Mesenchymal stem cell (in vitro differentiated cells and primary cell): Measurements from ENCODE around the gene POM121.
A peak's percentile ranks its signal among the peaks of the same experiment; 100 is the strongest.
"Not testable (repeated sequence)": the region's sequence is repeated elsewhere in the genome, so short reads cannot be mapped to it uniquely, and the experiment has no call there.

ENCODE experiments used
- DNase-seq: peaks from one replicate; pipeline ENCODE4 v3.0.0-alpha.2; 2013
- H2AFZ ChIP-seq: one replicate; pipeline ENCODE4 v1.6.1; 2013; ENCODE audit warnings: low read depth, mild to moderate bottlenecking, control low read depth, inconsistent platforms, low read length, moderate library complexity
- H2AK5ac ChIP-seq: 2 replicates; pipeline ENCODE4 v1.6.1; 2013; ENCODE audit warnings: low read length, moderate library complexity, mild to moderate bottlenecking, inconsistent platforms; ENCODE audit not compliant: severe bottlenecking
- H2BK120ac ChIP-seq: one replicate; pipeline ENCODE4 v1.6.1; 2013; ENCODE audit warnings: low read depth, mild to moderate bottlenecking, inconsistent platforms, low read length, moderate library complexity
- H2BK12ac ChIP-seq, 2 experiments: one replicate each; pipeline ENCODE4 v1.6.1; 2013; ENCODE audit warnings: inconsistent platforms in 2 of 2, low read length in 2 of 2, mild to moderate bottlenecking in 2 of 2, moderate library complexity in 2 of 2, control low read depth in 1 of 2
- H2BK15ac ChIP-seq: one replicate; pipeline ENCODE4 v1.6.1; 2013; ENCODE audit warnings: mild to moderate bottlenecking, low read depth, inconsistent platforms; ENCODE audit not compliant: poor library complexity, severe bottlenecking
- H2BK5ac ChIP-seq: 2 replicates; pipeline ENCODE4 v1.6.1; 2013; ENCODE audit warnings: low read depth, mild to moderate bottlenecking, low read length, control low read depth, inconsistent platforms; ENCODE audit not compliant: poor library complexity, severe bottlenecking
- H3K14ac ChIP-seq, 2 experiments: one replicate each; pipeline ENCODE4 v1.6.1; 2013; ENCODE audit warnings: inconsistent platforms in 2 of 2, low read length in 2 of 2, control low read depth in 1 of 2, mild to moderate bottlenecking in 1 of 2, moderate library complexity in 1 of 2
- H3K18ac ChIP-seq, 2 experiments: one replicate each; pipeline ENCODE4 v1.6.1; 2013; ENCODE audit warnings: inconsistent platforms in 2 of 2, low read length in 2 of 2, control low read depth in 1 of 2, low read depth in 1 of 2, mild to moderate bottlenecking in 1 of 2
- H3K23ac ChIP-seq, 2 experiments: one replicate each; pipeline ENCODE4 v1.6.1; 2013; ENCODE audit warnings: inconsistent platforms in 2 of 2, low read length in 2 of 2, mild to moderate bottlenecking in 2 of 2, moderate library complexity in 2 of 2, control low read depth in 1 of 2
- H3K27ac ChIP-seq: 2 replicates; pipeline ENCODE4 v1.5.1; 2013; ENCODE audit warnings: mild to moderate bottlenecking, moderate library complexity, low read length, control low read depth, inconsistent platforms; ENCODE audit not compliant: poor library complexity, severe bottlenecking
- H3K27me3 ChIP-seq, 2 experiments: 2 replicates each; pipeline versions ENCODE4 v1.6.1 to v1.7.0; 2013; ENCODE audit warnings: low read length in 2 of 2, mild to moderate bottlenecking in 2 of 2, moderate library complexity in 2 of 2, control low read depth in 1 of 2, inconsistent platforms in 1 of 2; ENCODE audit not compliant: control insufficient read depth in 1 of 2, insufficient read depth in 1 of 2
- H3K36me3 ChIP-seq, 2 experiments: 2 replicates each; pipeline versions ENCODE4 v1.6.1 to v1.7.0; 2013; ENCODE audit warnings: low read length in 2 of 2, control low read depth in 1 of 2, inconsistent platforms in 1 of 2, low read depth in 1 of 2, mild to moderate bottlenecking in 1 of 2; ENCODE audit not compliant: insufficient read depth in 2 of 2, control insufficient read depth in 1 of 2
- H3K4ac ChIP-seq, 2 experiments: one replicate each; pipeline ENCODE4 v1.6.1; 2013; ENCODE audit warnings: inconsistent platforms in 2 of 2, low read length in 2 of 2, mild to moderate bottlenecking in 2 of 2, moderate library complexity in 2 of 2, control low read depth in 1 of 2, low read depth in 1 of 2
- H3K4me1 ChIP-seq: 2 replicates; pipeline ENCODE4 v1.6.1; 2013; ENCODE audit warnings: low read depth, low read length, control low read depth; ENCODE audit not compliant: control insufficient read depth, insufficient read depth
- H3K4me2 ChIP-seq: 2 replicates; pipeline ENCODE4 v1.6.1; 2013; ENCODE audit warnings: low read length, mild to moderate bottlenecking, inconsistent platforms; ENCODE audit not compliant: poor library complexity, severe bottlenecking
- H3K4me3 ChIP-seq, 2 experiments: 2 replicates each; pipeline versions ENCODE4 v1.5.1 to v1.7.0; 2013; ENCODE audit warnings: low read length in 2 of 2, mild to moderate bottlenecking in 2 of 2, control low read depth in 1 of 2, low read depth in 1 of 2; ENCODE audit not compliant: insufficient read depth in 1 of 2
- H3K79me1 ChIP-seq: replicated peaks from 2 replicates; pipeline ENCODE4 v1.6.1; 2013; ENCODE audit warnings: mild to moderate bottlenecking, control low read depth, low read length, inconsistent platforms; ENCODE audit not compliant: poor library complexity, severe bottlenecking
- H3K9ac ChIP-seq: 2 replicates; pipeline ENCODE4 v1.7.0; 2013; ENCODE audit warnings: mild to moderate bottlenecking, low read length, moderate library complexity
- H3K9me3 ChIP-seq: 2 replicates; pipeline ENCODE4 v1.7.0; 2013; ENCODE audit warnings: mild to moderate bottlenecking, low read length; ENCODE audit not compliant: control insufficient read depth
- H4K8ac ChIP-seq: one replicate; pipeline ENCODE4 v1.6.1; 2013; ENCODE audit warnings: inconsistent platforms, mild to moderate bottlenecking, low read length, moderate library complexity
- H4K91ac ChIP-seq: one replicate; pipeline ENCODE4 v1.6.1; 2013; ENCODE audit warnings: mild to moderate bottlenecking, low read length, inconsistent platforms
- WGBS: methylation state at CpG from one replicate; pipeline ENCODE4 v1.1.7; 2013; ENCODE audit warnings: mixed read lengths; 5-methylcytosine and 5-hydroxymethylcytosine counted together

The POM121 gene

GRCh38 chr7:72914756-72915525 lies 10.0 kb upstream of the POM121 start:
- H4K91ac ChIP-seq, H3K4ac ChIP-seq, H3K4me3 ChIP-seq, H3K9me3 ChIP-seq, H2BK5ac ChIP-seq, H2AK5ac ChIP-seq, H2BK120ac ChIP-seq, H3K27me3 ChIP-seq, H2AFZ ChIP-seq, H3K18ac ChIP-seq, H2BK15ac ChIP-seq, H3K23ac ChIP-seq, H3K27ac ChIP-seq, H3K4me2 ChIP-seq, H3K14ac ChIP-seq, H3K4me1 ChIP-seq, H3K9ac ChIP-seq, H4K8ac ChIP-seq: not testable (repeated sequence)
- peak; percentile 65 for DNase-seq
- Histone ChIP-seq H3K36me3 (peaks cover 16 to 22% of the 10 kb centered on the region in 2 experiments), H2BK12ac (peak overlapping the region in 1 of 2 experiments; percentile 42), H3K79me1 (peaks cover 12% of the 10 kb centered on the region)
- WGBS: 73% methylated on average over 9 of the region's 9 CpGs

DNA sequence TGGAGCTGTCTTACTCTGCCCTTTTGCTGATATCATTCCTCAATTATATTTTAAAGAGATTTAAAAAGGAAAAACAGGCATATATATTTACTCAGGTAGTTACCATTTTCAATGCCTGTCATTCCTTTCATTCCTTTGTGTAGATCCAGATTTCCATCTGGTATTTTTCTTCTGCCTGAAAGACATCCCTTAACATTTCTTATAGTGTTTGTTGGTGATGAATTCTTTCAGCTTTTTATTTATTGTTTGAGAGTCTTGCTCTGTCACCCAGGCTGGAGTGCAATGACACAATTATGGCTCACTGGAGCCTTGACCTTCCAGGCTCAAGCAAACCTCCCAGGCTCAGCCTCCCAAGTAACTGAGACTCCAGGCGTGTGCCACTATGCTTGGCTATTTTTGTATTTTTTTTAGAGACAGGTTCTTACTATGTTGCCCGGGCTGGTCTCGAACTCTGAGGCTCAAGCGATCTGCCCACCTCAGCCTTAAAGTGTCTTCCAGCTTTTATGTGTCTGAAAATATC lies 5.6 kb upstream of the POM121 start:
- Histone ChIP-seq H3K36me3 (peaks cover 7% of the 10 kb centered on the region in 2 experiments), H2AFZ (no peak overlapping the region), H3K9me3 (no peaks in the 10 kb centered on the region), H3K27ac (peak overlapping the region; percentile 69), H3K4me2 (no peak overlapping the region), H3K18ac (no peak overlapping the region), H3K9ac (no peak overlapping the region), H4K91ac (no peak overlapping the region), H2BK12ac (no peak overlapping the region), H3K27me3 (no peaks in the 10 kb centered on the region), H3K4me3 (no peak overlapping the region), H2BK15ac (no peak overlapping the region), H2BK120ac (no peak overlapping the region), H4K8ac (no peak overlapping the region), H3K4me1 (peaks cover 5% of the 10 kb centered on the region), H3K14ac (no peak overlapping the region), H2AK5ac (no peak overlapping the region), H3K4ac (no peak overlapping the region), H3K23ac (no peak overlapping the region), H3K79me1 (peaks cover 12% of the 10 kb centered on the region), H2BK5ac (no peak overlapping the region)
- DNase-seq: no peak
- 95% methylated on average over 4 of the region's 4 CpGs for WGBS

DNA sequence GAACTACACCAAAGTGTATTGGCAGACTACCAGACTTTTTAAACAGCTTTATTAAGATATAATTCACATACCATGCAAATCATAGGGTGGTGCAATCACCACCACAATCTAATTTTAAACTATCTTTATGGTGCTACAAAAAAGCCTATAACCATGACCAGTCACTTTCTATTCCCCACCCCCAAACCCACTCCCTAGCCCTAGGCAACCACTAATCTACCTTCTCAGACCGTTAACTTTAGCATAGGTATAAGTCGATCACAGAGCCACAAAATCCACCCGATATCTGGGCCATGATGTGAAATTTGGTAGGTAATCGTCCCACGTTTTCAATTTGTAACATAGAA lies 536 bp upstream of the POM121 start:
- H3K18ac ChIP-seq: peak overlapping the region in 1 of 2 experiments; percentile 62
- peak overlapping the region; percentile 95 for H3K4me2 ChIP-seq
- H3K79me1 ChIP-seq: peaks cover 19% of the 10 kb centered on the region
- H2AK5ac ChIP-seq: peak overlapping the region; percentile 65
- no peak overlapping the region for H2BK12ac ChIP-seq
- peak overlapping the region in 1 of 2 experiments; percentile 68 for H3K4ac ChIP-seq
- H3K4me3 ChIP-seq: peak overlapping the region; percentile 85 to 97
- H2BK120ac ChIP-seq: no peak overlapping the region
- no peak for DNase-seq
- no peak overlapping the region for H2BK15ac ChIP-seq
- H2BK5ac ChIP-seq: no peak overlapping the region
- no peaks in the 10 kb centered on the region for H3K27me3 ChIP-seq
- no peak overlapping the region for H3K14ac ChIP-seq
- peak overlapping the region; percentile 99 for H3K9ac ChIP-seq
- H3K23ac ChIP-seq: no peak overlapping the region
- peak overlapping the region; percentile 96 for H3K27ac ChIP-seq
- 2% methylated on average over 4 of the region's 5 CpGs for WGBS
- peaks cover 5% of the 10 kb centered on the region for H3K4me1 ChIP-seq
- H3K9me3 ChIP-seq: no peaks in the 10 kb centered on the region
- no peak overlapping the region for H2AFZ ChIP-seq
- peak overlapping the region; percentile 92 for H4K8ac ChIP-seq
- H4K91ac ChIP-seq: no peak overlapping the region
- peaks cover 11 to 33% of the 10 kb centered on the region in 2 experiments for H3K36me3 ChIP-seq

- peaks cover 3% of the 10 kb centered on the region for H3K4me1 ChIP-seq
- no peak overlapping the region for H2BK120ac ChIP-seq
- peaks cover 19 to 45% of the 10 kb centered on the region in 2 experiments for H3K36me3 ChIP-seq
- DNase-seq: peak; percentile 35
- H3K14ac ChIP-seq: peak overlapping the region in 1 of 2 experiments; percentile 68
- peaks cover 24% of the 10 kb centered on the region for H3K79me1 ChIP-seq
- H2AFZ ChIP-seq: no peak overlapping the region
- H3K4me2 ChIP-seq: peak overlapping the region; percentile 83
- H2BK5ac ChIP-seq: no peak overlapping the region
- peak overlapping the region; percentile 85 to 97 for H3K4me3 ChIP-seq
- peak overlapping the region; percentile 91 for H4K8ac ChIP-seq
- no peak overlapping the region for H3K23ac ChIP-seq
- no peaks in the 10 kb centered on the region for H3K9me3 ChIP-seq
- H3K4ac ChIP-seq: no peak overlapping the region
- no peaks in the 10 kb centered on the region for H3K27me3 ChIP-seq
- H2BK15ac ChIP-seq: no peak overlapping the region
- peak overlapping the region in 1 of 2 experiments; percentile 84 for H3K18ac ChIP-seq
- peak overlapping the region; percentile 68 for H3K27ac ChIP-seq
- H2AK5ac ChIP-seq: no peak overlapping the region
- peak overlapping the region; percentile 99 for H3K9ac ChIP-seq
- 2% methylated on average over 18 of the region's 35 CpGs for WGBS
- H4K91ac ChIP-seq: no peak overlapping the region
- no peak overlapping the region for H2BK12ac ChIP-seq
These were observed 738 bp downstream of the POM121 start for GRCh38 chr7:72925546-72926120.
